Lung microvascular endothelial cell (primary cell): ENCODE results near the gene CERT1. TPM values are rescaled to one million over a fixed set of nuclear protein-coding genes. Genes with fewer than 3 reads are reported as not detected.
"Not testable (repeated sequence)": the region's sequence is repeated elsewhere in the genome, so short reads cannot be mapped to it uniquely, and the experiment has no call there.

ENCODE experiments used
- DNase-seq, 2 donors: peaks; one replicate each; pipeline versions ENCODE4 v3.0.0 to v3.0.0-alpha.2; 2010; ENCODE audit warnings: low read depth in 2 of 2
- total RNA-seq: library from RNA; depleted of rRNA; stranded (reverse); fragments of >200 nt; gene quantifications from 2 replicates; pipeline ENCODE4 v1.2.1, GENCODE V29; 2014

CERT1 gene
- total RNA-seq, 1 donor from 2014 or later: 40.5 TPM

GRCh38 chr5:75523275-75523674 is 11.8 kb upstream of the CERT1 start:
- DNase-seq: no peak

- DNase-seq: no peak
These were observed 11.1 kb upstream of the CERT1 start for GRCh38 chr5:75522542-75522941.

- DNase-seq: no peak
These were observed 10.6 kb upstream of the CERT1 start for GRCh38 chr5:75522025-75522424.

- DNase-seq: no peak
These were observed 9.8 kb upstream of the CERT1 start for GRCh38 chr5:75521195-75521594.

- DNase-seq: no peak
These were observed 8.3 kb upstream of the CERT1 start for GRCh38 chr5:75519761-75520160.

- no peak for DNase-seq
These were observed 2.9 kb upstream of the CERT1 start for GRCh38 chr5:75514323-75514722.

- no peak for DNase-seq
These were observed 2.4 kb upstream of the CERT1 start for GRCh38 chr5:75513841-75514240.

GRCh38 chr5:75512383-75513074 is 1.1 kb upstream of the CERT1 start:
- peak in 1 of 2 donors; percentile 21 for DNase-seq

GRCh38 chr5:75510836-75511434 is 494 bp downstream of the CERT1 start:
- DNase-seq: no peak

GRCh38 chr5:75510417-75510835 is 1.0 kb downstream of the CERT1 start:
- DNase-seq: peak; percentile 56

- peak; percentile 63 to 69 for DNase-seq
These were observed 1.5 kb downstream of the CERT1 start for GRCh38 chr5:75509956-75510355.

GRCh38 chr5:75509546-75509945 is 1.9 kb downstream of the CERT1 start:
- peak in 1 of 2 donors; percentile 8 for DNase-seq

GRCh38 chr5:75507841-75508240 is 3.6 kb downstream of the CERT1 start:
- DNase-seq: no peak

GRCh38 chr5:75505112-75505511 is 6.3 kb downstream of the CERT1 start:
- DNase-seq: not testable (repeated sequence)

- not testable (repeated sequence) for DNase-seq
These were observed 12.6 kb downstream of the CERT1 start for GRCh38 chr5:75498875-75499274.

- DNase-seq: no peak
These were observed 13.1 kb downstream of the CERT1 start for GRCh38 chr5:75498208-75498777.

- DNase-seq: no peak
These were observed 15.4 kb downstream of the CERT1 start for GRCh38 chr5:75496026-75496425.

- no peak for DNase-seq
These were observed 19.8 kb downstream of the CERT1 start for GRCh38 chr5:75491621-75492020.

GRCh38 chr5:75489847-75490246 is 21.6 kb downstream of the CERT1 start:
- not testable (repeated sequence) for DNase-seq

GRCh38 chr5:75484605-75485004 is 26.8 kb downstream of the CERT1 start:
- DNase-seq: no peak

- peak in 1 of 2 donors; percentile 75 for DNase-seq
These were observed 28.9 kb downstream of the CERT1 start for GRCh38 chr5:75482482-75482881.

GRCh38 chr5:75481024-75481423 is 30.4 kb downstream of the CERT1 start:
- DNase-seq: no peak

GRCh38 chr5:75475364-75475763 is 36.1 kb downstream of the CERT1 start:
- no peak for DNase-seq
